ENCODE data around the gene RAC2.

Gene RAC2

GRCh38 chr22:37255558-37256006 lies 11.5 kb upstream of the RAC2 start:
- no peak overlapping the region for H2AFZ ChIP-seq (ENCODE audit: low read depth, low read length)
- peaks cover 0 to 58% of the 10 kb centered on the region in 2 experiments for H3K27me3 ChIP-seq (ENCODE audit: control insufficient read depth in 1 of 2, insufficient read depth in 1 of 2, low read length in 2 of 2)
- no peak overlapping the region for H4K91ac ChIP-seq (ENCODE audit: low read length)
- H2BK5ac ChIP-seq (ENCODE audit: low read depth, low read length, poor library complexity, severe bottlenecking) = no peak overlapping the region
- H3K9ac ChIP-seq (ENCODE audit: low read length) = no peak overlapping the region
- H3K4me2 ChIP-seq (ENCODE audit: low read length, poor library complexity, severe bottlenecking) = no peak overlapping the region
- peak overlapping the region in 1 of 2 experiments; percentile 60 for H2BK12ac ChIP-seq (ENCODE audit: low read length in 2 of 2)
- no peak overlapping the region for H2BK120ac ChIP-seq (ENCODE audit: low read depth, low read length)
- no peak overlapping the region for H3K4me3 ChIP-seq (ENCODE audit: insufficient read depth in 1 of 2, low read depth in 1 of 2, low read length in 2 of 2)
- H3K36me3 ChIP-seq (ENCODE audit: control insufficient read depth in 1 of 2, insufficient read depth in 2 of 2, low read depth in 1 of 2, low read length in 2 of 2) = no peaks in the 10 kb centered on the region
- no peak overlapping the region for H3K14ac ChIP-seq (ENCODE audit: low read length in 2 of 2)
- H3K79me1 ChIP-seq (replicated peaks; ENCODE audit: low read length, poor library complexity, severe bottlenecking) = no peaks in the 10 kb centered on the region
- no peaks in the 10 kb centered on the region for H3K9me3 ChIP-seq (ENCODE audit: control insufficient read depth, low read length)
- peak overlapping the region; percentile 76 for H2BK15ac ChIP-seq (ENCODE audit: low read depth, poor library complexity, severe bottlenecking)
- peak overlapping the region; percentile 40 for H2AK5ac ChIP-seq (ENCODE audit: low read length, severe bottlenecking)
- peaks cover 11% of the 10 kb centered on the region for H3K4me1 ChIP-seq (ENCODE audit: control insufficient read depth, insufficient read depth, low read depth, low read length)
- peak overlapping the region in 1 of 2 experiments; percentile 49 for H3K18ac ChIP-seq (ENCODE audit: low read depth in 1 of 2, low read length in 2 of 2)
- H3K4ac ChIP-seq (ENCODE audit: low read depth in 1 of 2, low read length in 2 of 2) = no peak overlapping the region
- H4K8ac ChIP-seq (ENCODE audit: low read length) = peak overlapping the region; percentile 28
- no peak for DNase-seq
- H3K23ac ChIP-seq (ENCODE audit: low read length in 2 of 2) = peak overlapping the region in 1 of 2 experiments; percentile 86
- no peak overlapping the region for H3K27ac ChIP-seq (ENCODE audit: low read length, poor library complexity, severe bottlenecking)

- Histone ChIP-seq H3K4me2 (ENCODE audit: low read length, poor library complexity, severe bottlenecking) (no peak overlapping the region), H2BK15ac (ENCODE audit: low read depth, poor library complexity, severe bottlenecking) (no peak overlapping the region), H2BK120ac (ENCODE audit: low read depth, low read length) (no peak overlapping the region), H4K8ac (ENCODE audit: low read length) (no peak overlapping the region), H3K4ac (ENCODE audit: low read depth in 1 of 2, low read length in 2 of 2) (no peak overlapping the region), H3K23ac (ENCODE audit: low read length in 2 of 2) (no peak overlapping the region), H2AFZ (ENCODE audit: low read depth, low read length) (no peak overlapping the region), H3K9ac (ENCODE audit: low read length) (no peak overlapping the region), H3K36me3 (ENCODE audit: control insufficient read depth in 1 of 2, insufficient read depth in 2 of 2, low read depth in 1 of 2, low read length in 2 of 2) (no peaks in the 10 kb centered on the region), H4K91ac (ENCODE audit: low read length) (no peak overlapping the region), H3K4me1 (ENCODE audit: control insufficient read depth, insufficient read depth, low read depth, low read length) (peaks cover 11% of the 10 kb centered on the region), H2AK5ac (ENCODE audit: low read length, severe bottlenecking) (no peak overlapping the region), H2BK12ac (ENCODE audit: low read length in 2 of 2) (no peak overlapping the region), H3K18ac (ENCODE audit: low read depth in 1 of 2, low read length in 2 of 2) (no peak overlapping the region), H3K4me3 (ENCODE audit: insufficient read depth in 1 of 2, low read depth in 1 of 2, low read length in 2 of 2) (no peak overlapping the region), H3K27ac (ENCODE audit: low read length, poor library complexity, severe bottlenecking) (no peak overlapping the region), H3K14ac (ENCODE audit: low read length in 2 of 2) (no peak overlapping the region), H2BK5ac (ENCODE audit: low read depth, low read length, poor library complexity, severe bottlenecking) (no peak overlapping the region), H3K79me1 (replicated peaks; ENCODE audit: low read length, poor library complexity, severe bottlenecking) (no peaks in the 10 kb centered on the region), H3K9me3 (ENCODE audit: control insufficient read depth, low read length) (no peaks in the 10 kb centered on the region), H3K27me3 (ENCODE audit: control insufficient read depth in 1 of 2, insufficient read depth in 1 of 2, low read length in 2 of 2) (peaks cover 0 to 57% of the 10 kb centered on the region in 2 experiments)
- 32% methylated on average over 3 of the region's 5 CpGs for WGBS
- peak; percentile 47 for DNase-seq
Measured at GRCh38 chr22:37254867-37255233, 10.8 kb upstream of the RAC2 start.

GRCh38 chr22:37254209-37254866 lies 10.3 kb upstream of the RAC2 start:
- Histone ChIP-seq H2BK5ac (ENCODE audit: low read depth, low read length, poor library complexity, severe bottlenecking) (no peak overlapping the region), H4K8ac (ENCODE audit: low read length) (no peak overlapping the region), H3K18ac (ENCODE audit: low read depth in 1 of 2, low read length in 2 of 2) (no peak overlapping the region), H3K4me2 (ENCODE audit: low read length, poor library complexity, severe bottlenecking) (no peak overlapping the region), H3K36me3 (ENCODE audit: control insufficient read depth in 1 of 2, insufficient read depth in 2 of 2, low read depth in 1 of 2, low read length in 2 of 2) (no peaks in the 10 kb centered on the region), H3K4me1 (ENCODE audit: control insufficient read depth, insufficient read depth, low read depth, low read length) (peaks cover 8% of the 10 kb centered on the region), H3K23ac (ENCODE audit: low read length in 2 of 2) (no peak overlapping the region), H2BK12ac (ENCODE audit: low read length in 2 of 2) (no peak overlapping the region), H3K27ac (ENCODE audit: low read length, poor library complexity, severe bottlenecking) (no peak overlapping the region), H3K4ac (ENCODE audit: low read depth in 1 of 2, low read length in 2 of 2) (no peak overlapping the region), H2AFZ (ENCODE audit: low read depth, low read length) (no peak overlapping the region), H2BK15ac (ENCODE audit: low read depth, poor library complexity, severe bottlenecking) (no peak overlapping the region), H3K14ac (ENCODE audit: low read length in 2 of 2) (no peak overlapping the region), H3K9ac (ENCODE audit: low read length) (no peak overlapping the region), H3K27me3 (ENCODE audit: control insufficient read depth in 1 of 2, insufficient read depth in 1 of 2, low read length in 2 of 2) (peaks cover 0 to 56% of the 10 kb centered on the region in 2 experiments), H4K91ac (ENCODE audit: low read length) (no peak overlapping the region), H2BK120ac (ENCODE audit: low read depth, low read length) (no peak overlapping the region), H3K9me3 (ENCODE audit: control insufficient read depth, low read length) (no peaks in the 10 kb centered on the region), H3K4me3 (ENCODE audit: insufficient read depth in 1 of 2, low read depth in 1 of 2, low read length in 2 of 2) (no peak overlapping the region), H3K79me1 (replicated peaks; ENCODE audit: low read length, poor library complexity, severe bottlenecking) (no peaks in the 10 kb centered on the region), H2AK5ac (ENCODE audit: low read length, severe bottlenecking) (no peak overlapping the region)
- DNase-seq = peak; percentile 72
- 55% methylated on average over 2 of the region's 5 CpGs for WGBS

DNA sequence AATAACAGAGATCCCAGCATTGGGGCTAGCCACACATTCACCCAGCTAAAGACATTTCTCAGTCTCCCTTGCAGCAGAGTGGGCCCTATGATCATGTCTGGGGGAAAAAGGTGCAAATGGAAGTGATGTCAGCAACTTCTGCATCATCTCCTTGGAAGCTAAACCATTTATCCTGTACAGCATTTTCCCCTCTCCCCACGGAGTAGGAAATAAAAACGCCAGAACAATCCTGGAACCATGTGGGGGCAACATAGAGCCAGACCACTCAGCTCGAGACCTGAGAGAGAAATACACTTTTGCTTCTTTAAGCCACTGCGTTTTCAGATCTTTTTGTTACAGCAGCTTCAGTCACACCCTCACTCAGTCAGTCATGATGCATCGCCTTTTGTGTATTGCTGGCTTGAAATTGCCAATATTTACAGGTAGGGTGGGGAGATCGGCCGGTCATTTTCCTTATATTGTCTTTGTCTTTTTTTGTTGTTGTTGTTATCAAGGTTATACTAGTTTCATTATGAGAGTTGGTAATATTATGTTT lies 9.1 kb upstream of the RAC2 start:
- no peaks in the 10 kb centered on the region for H3K9me3 ChIP-seq (ENCODE audit: control insufficient read depth, low read length)
- H3K23ac ChIP-seq (ENCODE audit: low read length in 2 of 2) = no peak overlapping the region
- H3K4me1 ChIP-seq (ENCODE audit: control insufficient read depth, insufficient read depth, low read depth, low read length) = peaks cover 4% of the 10 kb centered on the region
- peak overlapping the region; percentile 54 for H2BK120ac ChIP-seq (ENCODE audit: low read depth, low read length)
- H3K9ac ChIP-seq (ENCODE audit: low read length) = no peak overlapping the region
- no peak overlapping the region for H2AFZ ChIP-seq (ENCODE audit: low read depth, low read length)
- no peak for DNase-seq
- H4K8ac ChIP-seq (ENCODE audit: low read length) = no peak overlapping the region
- H3K18ac ChIP-seq (ENCODE audit: low read depth in 1 of 2, low read length in 2 of 2) = no peak overlapping the region
- H2AK5ac ChIP-seq (ENCODE audit: low read length, severe bottlenecking) = no peak overlapping the region
- H3K36me3 ChIP-seq (ENCODE audit: control insufficient read depth in 1 of 2, insufficient read depth in 2 of 2, low read depth in 1 of 2, low read length in 2 of 2) = no peaks in the 10 kb centered on the region
- peak overlapping the region in 1 of 2 experiments; percentile 73 for H2BK12ac ChIP-seq (ENCODE audit: low read length in 2 of 2)
- no peak overlapping the region for H2BK5ac ChIP-seq (ENCODE audit: low read depth, low read length, poor library complexity, severe bottlenecking)
- no peak overlapping the region for H3K27ac ChIP-seq (ENCODE audit: low read length, poor library complexity, severe bottlenecking)
- 66% methylated on average over 7 of the region's 7 CpGs for WGBS
- H3K4me2 ChIP-seq (ENCODE audit: low read length, poor library complexity, severe bottlenecking) = no peak overlapping the region
- no peak overlapping the region for H3K4me3 ChIP-seq (ENCODE audit: insufficient read depth in 1 of 2, low read depth in 1 of 2, low read length in 2 of 2)
- H3K4ac ChIP-seq (ENCODE audit: low read depth in 1 of 2, low read length in 2 of 2) = peak overlapping the region in 1 of 2 experiments; percentile 10
- H3K14ac ChIP-seq (ENCODE audit: low read length in 2 of 2) = peak overlapping the region in 1 of 2 experiments; percentile 26
- no peak overlapping the region for H4K91ac ChIP-seq (ENCODE audit: low read length)
- peaks cover 0 to 45% of the 10 kb centered on the region in 2 experiments for H3K27me3 ChIP-seq (ENCODE audit: control insufficient read depth in 1 of 2, insufficient read depth in 1 of 2, low read length in 2 of 2)
- no peak overlapping the region for H2BK15ac ChIP-seq (ENCODE audit: low read depth, poor library complexity, severe bottlenecking)
- H3K79me1 ChIP-seq (replicated peaks; ENCODE audit: low read length, poor library complexity, severe bottlenecking) = no peaks in the 10 kb centered on the region
